Retina (tissue), 1 donor: Measurements from ENCODE around the gene CSTF3.
A peak's percentile ranks its signal among the peaks of the same experiment; 100 is the strongest.

Experiments used
- DNase-seq: peaks from one replicate; pipeline ENCODE4 v3.0.0-alpha.2; 2016

CSTF3 gene

DNA sequence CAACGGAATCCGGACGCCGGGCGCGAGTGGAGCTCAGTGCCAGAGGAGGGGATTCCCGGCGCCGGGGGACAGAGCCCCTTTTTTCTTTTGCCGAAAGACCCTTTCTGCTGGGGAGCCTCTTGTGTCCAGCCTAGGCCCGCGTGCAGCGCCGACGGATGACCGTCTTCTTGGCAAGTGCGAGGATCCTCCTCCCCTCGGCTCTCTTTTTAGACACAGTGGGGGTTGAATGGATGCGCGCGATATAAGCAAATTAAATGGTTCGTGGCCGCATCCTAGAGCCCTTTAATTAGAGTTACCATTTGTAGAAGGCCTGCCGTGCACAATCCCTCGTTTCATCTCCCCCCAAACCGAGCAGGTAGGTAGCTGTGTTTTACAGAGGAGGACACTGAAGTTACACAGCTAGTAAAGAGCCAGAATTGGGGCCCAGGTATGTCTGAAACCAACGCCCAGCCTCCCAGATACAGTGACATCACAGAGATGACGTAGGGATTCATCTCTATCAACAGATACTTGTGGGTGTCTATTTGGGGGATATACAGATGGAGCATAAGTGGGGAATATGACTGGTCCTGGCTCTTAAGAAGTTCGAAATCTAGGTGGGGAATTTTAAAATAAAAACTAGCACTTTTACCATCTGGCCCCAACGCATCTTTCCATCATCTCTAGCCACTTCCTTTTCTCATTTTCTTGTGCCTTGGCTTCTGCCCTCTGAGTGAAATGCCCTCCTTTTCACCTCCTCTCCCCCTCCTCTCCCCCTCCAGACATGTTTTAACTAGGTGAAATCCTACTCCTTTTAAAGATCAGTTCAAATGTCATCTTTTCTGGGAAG lies 121.0 kb downstream of the CSTF3 start:
- DNase-seq: no peak

DNA sequence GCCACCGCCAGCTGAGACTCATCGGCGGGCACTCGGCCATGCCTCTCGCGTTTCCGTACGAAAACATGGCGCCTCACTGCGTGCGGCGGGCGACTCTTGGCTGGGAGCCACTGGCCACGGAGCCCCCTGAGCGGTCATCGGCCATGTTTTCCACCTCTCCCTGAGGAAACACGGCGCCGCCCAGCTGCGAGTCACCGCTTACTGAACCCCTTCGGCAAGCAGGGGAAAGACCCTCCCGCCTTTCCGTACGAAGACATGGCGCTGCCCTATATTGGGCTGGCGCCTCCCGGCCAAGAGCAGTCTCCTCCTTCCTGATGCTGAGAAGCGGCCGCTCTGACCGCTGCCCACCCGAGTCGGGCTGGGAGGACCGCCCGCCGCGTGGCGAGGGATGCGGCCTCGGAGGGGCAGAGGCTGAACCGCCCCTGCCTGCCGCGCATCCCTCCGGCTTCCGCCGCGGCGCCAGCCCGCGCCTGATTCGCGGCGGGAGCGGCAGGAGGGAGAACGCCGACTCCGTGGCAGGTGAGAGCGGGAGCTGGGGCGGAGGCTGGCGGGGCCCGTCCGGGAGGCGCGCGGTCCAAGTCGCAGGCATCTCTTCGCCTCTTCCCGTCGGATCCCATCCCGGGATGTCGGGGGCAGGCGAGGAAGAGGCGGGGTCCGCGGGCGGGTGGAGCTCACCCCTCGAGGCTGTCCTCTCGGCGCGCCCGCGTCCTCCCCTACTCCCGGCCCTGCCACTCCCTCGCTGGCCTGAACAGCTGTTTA lies 121.8 kb downstream of the CSTF3 start, which contains the start of gene TCP11L1:
TSS of gene TCP11L1 (plus strand) at position 299 of the 759 bp plus-strand sequence. CDS start 4,202 bp downstream, outside the sequence.
- DNase-seq: peak; percentile 98

DNA sequence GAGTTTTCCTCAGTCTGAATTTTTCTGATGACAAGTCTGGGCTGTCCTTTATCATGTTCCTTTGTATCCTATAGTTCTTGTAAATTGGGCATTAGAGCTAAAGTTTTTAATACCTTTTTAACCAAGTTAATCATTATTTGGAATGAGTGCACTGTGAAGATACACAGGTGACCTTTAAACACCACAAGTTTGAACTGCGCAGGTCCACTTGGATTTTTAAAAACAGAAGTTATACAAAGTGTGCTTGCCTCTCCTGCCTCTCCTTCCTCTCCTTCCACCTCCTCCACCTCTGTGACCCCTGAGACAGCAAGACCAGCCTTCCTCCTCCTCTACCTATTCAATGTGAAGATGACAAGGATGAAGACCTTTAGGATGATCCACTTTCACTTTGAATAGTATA lies 126.3 kb downstream of the CSTF3 start:
- DNase-seq: no peak
